K562 (cell line): Measurements from ENCODE around the gene DMWD. TPM values are rescaled to one million over a fixed set of nuclear protein-coding genes. Genes with fewer than 3 reads are reported as not detected.

Source experiments
- CTBP1 ChIP-seq: fragments of 450-650 bp; IDR thresholded peaks from 2 replicates; pipeline ENCODE4 v1.6.1; 2016; ENCODE audit warnings: borderline replicate concordance
- DACH1 ChIP-seq: fragments of 450-650 bp; IDR thresholded peaks from 2 replicates; pipeline ENCODE4 v1.6.1; 2018; ENCODE audit not compliant: partially characterized antibody
- FOXK2 ChIP-seq, 2 experiments: fragments of 450-650 bp; IDR thresholded peaks in 1 of 2; conservative IDR thresholded peaks in 1 of 2; 2 replicates each; pipeline ENCODE4 v1.6.1; 2016; ENCODE audit warnings: low read depth in 2 of 2, mild to moderate bottlenecking in 1 of 2
- GABPB1 ChIP-seq: sonication (generic); formaldehyde crosslinking; IDR thresholded peaks from 2 replicates; pipeline ENCODE4 v1.8.0; 2022; ENCODE audit warnings: mild to moderate bottlenecking, missing genetic modification reagents
- HDAC2 ChIP-seq: fragments of 450-650 bp; IDR thresholded peaks from 2 replicates; pipeline ENCODE4 v1.6.1; 2016; ENCODE audit warnings: mild to moderate bottlenecking
- NR1H2 ChIP-seq: sonication (generic); formaldehyde crosslinking; IDR thresholded peaks from 2 replicates; pipeline ENCODE4 v1.4.0; 2020; ENCODE audit warnings: mild to moderate bottlenecking, missing genetic modification reagents
- NR2C2 ChIP-seq, 2 experiments: fragments of 200-800 bp in 1 of 2; sonication (Bioruptor generic) in 1 of 2; sonication (generic) in 1 of 2; formaldehyde crosslinking in 1 of 2; IDR thresholded peaks; 2 replicates each; pipeline versions ENCODE4 v1.6.1 to v1.8.0; 2016 to 2022; ENCODE audit warnings: mild to moderate bottlenecking in 1 of 2, missing compliant biosample characterization in 1 of 2, missing genetic modification characterization in 1 of 2, missing genetic modification reagents in 1 of 2
- PRMT5 ChIP-seq: sonication (generic); formaldehyde crosslinking; IDR thresholded peaks from 2 replicates; pipeline ENCODE4 v1.5.0; 2020; ENCODE audit warnings: missing genetic modification reagents
- RHOXF2B ChIP-seq: fragments of 250-450 bp; sonication (Bioruptor Pico); conservative IDR thresholded peaks from 2 replicates; pipeline ENCODE4 v1.5.1; 2021
- SRF ChIP-seq, 2 experiments: fragments of 250-450, 450-650 bp in 1 of 2; sonication (Bioruptor Pico) in 1 of 2; sonication (generic) in 1 of 2; formaldehyde crosslinking; IDR thresholded peaks; 2 replicates each; pipeline versions ENCODE4 v1.5.0 to v1.5.1; 2020 to 2022; ENCODE audit warnings: mild to moderate bottlenecking in 1 of 2, missing genetic modification reagents in 1 of 2
- U2AF1 ChIP-seq: fragments of 200-400 bp; formaldehyde crosslinking; optimal IDR thresholded peaks from 2 replicates; pipeline ENCODE3; 2017; ENCODE audit warnings: mild to moderate bottlenecking, low read depth, low read length, moderate library complexity
- ZFX ChIP-seq: sonication (generic); formaldehyde crosslinking; IDR thresholded peaks from 2 replicates; pipeline ENCODE4 v1.8.0; 2022; ENCODE audit warnings: mild to moderate bottlenecking, missing genetic modification reagents, moderate library complexity
- ZNF263 ChIP-seq: sonication (generic); formaldehyde crosslinking; IDR thresholded peaks from 2 replicates; pipeline ENCODE4 v1.8.0; 2022; ENCODE audit warnings: mild to moderate bottlenecking, missing genetic modification reagents, borderline replicate concordance
- ZNF668 ChIP-seq: fragments of 250-450 bp; sonication (Bioruptor Pico); IDR thresholded peaks from 2 replicates; pipeline ENCODE4 v1.8.0; 2022; ENCODE audit warnings: mild to moderate bottlenecking, inconsistent platforms
- polyA plus RNA-seq, 8 experiments: library from polyadenylated mRNA; depleted of rRNA in 4 of 8; stranded (reverse) in 5 of 8; unstranded in 3 of 8; fragments of >200 nt; fragmentation: Nextera tagmentation in 2 of 8; fragmentation: Illumina TruSeq in 1 of 8; extraction: Ambion mirVana in 2 of 8; extraction: Trizol in 1 of 8; gene quantifications; 2 replicates each; pipeline versions ENCODE4 v1.2.1 to v1.2.3, GENCODE V29; 2011 to 2014; ENCODE audit warnings: inconsistent platforms in 1 of 8, missing spikeins in 1 of 8
- total RNA-seq, 7 experiments: library from RNA; depleted of rRNA in 6 of 7; stranded (reverse); fragments of >200 nt in 6 of 7; fragmentation: Illumina TruSeq in 2 of 7; extraction: Trizol in 2 of 7; gene quantifications; 2 replicates each; pipeline versions ENCODE4 v1.2.1 to v1.2.3, GENCODE V29; 2011 to 2021; ENCODE audit warnings: low replicate concordance in 1 of 7
- TF ChIP-seq, protein P1 (sequence below): sonication (generic); formaldehyde crosslinking; IDR thresholded peaks from 2 replicates; pipeline ENCODE4 v1.8.0; 2022; ENCODE audit warnings: missing genetic modification reagents, mild to moderate bottlenecking, moderate library complexity, borderline replicate concordance
- TF ChIP-seq, protein P2 (sequence below): IDR thresholded peaks from 3 replicates; pipeline ENCODE4 v1.6.1; 2011; ENCODE audit warnings: borderline replicate concordance, mild to moderate bottlenecking, moderate library complexity; ENCODE audit not compliant: insufficient read length; ENCODE audit errors: extremely low read depth
- TF ChIP-seq, protein P3 (sequence below): fragments of 250-450 bp; sonication (Bioruptor Pico); IDR thresholded peaks from 2 replicates; pipeline ENCODE4 v1.4.0; 2020; ENCODE audit warnings: mild to moderate bottlenecking, moderate library complexity
- TF ChIP-seq, protein P4 (sequence below): fragments of 450-650 bp; IDR thresholded peaks from 2 replicates; pipeline ENCODE4 v1.6.1; 2016

Gene DMWD
- total and polyA plus RNA-seq, 9 of the 15 experiments (the other 6 are each of a cell fraction or from before 2014, with no cell fraction given) = 4.7 to 54.6 (median 19.0) TPM

DNA sequence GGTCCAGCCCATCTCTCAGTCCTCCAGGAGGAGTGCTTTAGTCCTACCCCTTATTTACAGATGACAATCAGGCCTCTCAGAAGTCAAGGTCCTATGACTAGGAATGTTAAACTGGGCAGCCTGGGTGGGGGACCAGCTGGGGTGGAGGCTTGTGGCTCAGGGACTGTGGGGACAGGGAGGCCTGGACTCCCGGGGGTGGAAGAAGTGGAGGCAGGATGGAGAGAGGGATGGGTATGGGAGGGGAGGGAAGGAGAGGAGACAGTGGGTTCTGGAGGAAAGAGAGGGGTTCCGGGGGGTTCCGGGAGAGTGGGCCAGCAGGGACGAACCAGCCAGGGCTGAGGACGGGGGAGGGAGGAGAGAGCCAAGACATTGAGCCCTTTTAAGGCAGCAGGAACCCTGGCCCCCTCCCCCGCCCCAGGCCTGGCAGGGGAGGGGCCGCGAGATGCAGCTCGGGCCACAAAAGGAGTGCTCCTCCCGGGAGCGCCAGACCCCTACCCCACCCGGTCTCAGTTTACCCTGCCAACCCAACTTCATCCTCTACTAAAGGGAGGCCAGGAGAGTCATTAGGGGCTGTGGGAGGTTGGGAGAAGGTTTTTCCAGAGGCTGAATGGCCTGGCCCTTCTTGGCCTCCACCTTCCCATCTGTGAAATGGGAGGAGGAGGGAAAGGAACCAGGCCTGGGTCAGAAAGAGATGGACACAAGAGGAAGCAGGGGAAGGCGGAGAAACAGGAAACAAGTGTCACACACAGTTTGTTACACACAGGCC, 12.0 kb downstream of the DMWD start (continued):
- TF ChIP-seq SRF (CRISPR knock-in tag; IDR thresholded peaks at IDR 0.05) (0 out of 4 replicates have a peak, but pooled peaks of 1 of the 2 experiments have one; percentile 40), PRMT5 (CRISPR knock-in tag) (no peak), U2AF1 (no peak), ZFX (CRISPR knock-in tag) (no peak), FOXK2 (conservative IDR thresholded peaks at IDR 0.05 in 1 of 2, IDR thresholded peaks at IDR 0.05 in 1 of 2; ENCODE audit: low read depth in 2 of 2) (peak; percentile 84 to 85), ZNF668 (no peak), GABPB1 (0 out of 2 replicates have a peak, but pooled peaks have one; percentile 9), RHOXF2B (no peak), HDAC2 (peak; percentile 63; the same call in 1 of the 2 replicates), CTBP1 (0 out of 2 replicates have a peak, but pooled peaks have one; percentile 20), DACH1 (peak; percentile 6), NR2C2 (CRISPR knock-in tag; IDR thresholded peaks at IDR 0.05) (no peak), NR2C2 (tag; IDR thresholded peaks at IDR 0.05) (no peak), NR1H2 (no peak), ZNF263 (CRISPR knock-in tag) (peak; percentile 85)
- TF ChIP-seq, protein P1, sequence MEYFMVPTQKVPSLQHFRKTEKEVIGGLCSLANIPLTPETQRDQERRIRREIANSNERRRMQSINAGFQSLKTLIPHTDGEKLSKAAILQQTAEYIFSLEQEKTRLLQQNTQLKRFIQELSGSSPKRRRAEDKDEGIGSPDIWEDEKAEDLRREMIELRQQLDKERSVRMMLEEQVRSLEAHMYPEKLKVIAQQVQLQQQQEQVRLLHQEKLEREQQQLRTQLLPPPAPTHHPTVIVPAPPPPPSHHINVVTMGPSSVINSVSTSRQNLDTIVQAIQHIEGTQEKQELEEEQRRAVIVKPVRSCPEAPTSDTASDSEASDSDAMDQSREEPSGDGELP (CRISPR knock-in tag) = peak; percentile 50; the same call in 1 of the 2 replicates
- TF ChIP-seq, protein P2, sequence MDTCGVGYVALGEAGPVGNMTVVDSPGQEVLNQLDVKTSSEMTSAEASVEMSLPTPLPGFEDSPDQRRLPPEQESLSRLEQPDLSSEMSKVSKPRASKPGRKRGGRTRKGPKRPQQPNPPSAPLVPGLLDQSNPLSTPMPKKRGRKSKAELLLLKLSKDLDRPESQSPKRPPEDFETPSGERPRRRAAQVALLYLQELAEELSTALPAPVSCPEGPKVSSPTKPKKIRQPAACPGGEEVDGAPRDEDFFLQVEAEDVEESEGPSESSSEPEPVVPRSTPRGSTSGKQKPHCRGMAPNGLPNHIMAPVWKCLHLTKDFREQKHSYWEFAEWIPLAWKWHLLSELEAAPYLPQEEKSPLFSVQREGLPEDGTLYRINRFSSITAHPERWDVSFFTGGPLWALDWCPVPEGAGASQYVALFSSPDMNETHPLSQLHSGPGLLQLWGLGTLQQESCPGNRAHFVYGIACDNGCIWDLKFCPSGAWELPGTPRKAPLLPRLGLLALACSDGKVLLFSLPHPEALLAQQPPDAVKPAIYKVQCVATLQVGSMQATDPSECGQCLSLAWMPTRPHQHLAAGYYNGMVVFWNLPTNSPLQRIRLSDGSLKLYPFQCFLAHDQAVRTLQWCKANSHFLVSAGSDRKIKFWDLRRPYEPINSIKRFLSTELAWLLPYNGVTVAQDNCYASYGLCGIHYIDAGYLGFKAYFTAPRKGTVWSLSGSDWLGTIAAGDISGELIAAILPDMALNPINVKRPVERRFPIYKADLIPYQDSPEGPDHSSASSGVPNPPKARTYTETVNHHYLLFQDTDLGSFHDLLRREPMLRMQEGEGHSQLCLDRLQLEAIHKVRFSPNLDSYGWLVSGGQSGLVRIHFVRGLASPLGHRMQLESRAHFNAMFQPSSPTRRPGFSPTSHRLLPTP = no peak
- TF ChIP-seq, protein P3, sequence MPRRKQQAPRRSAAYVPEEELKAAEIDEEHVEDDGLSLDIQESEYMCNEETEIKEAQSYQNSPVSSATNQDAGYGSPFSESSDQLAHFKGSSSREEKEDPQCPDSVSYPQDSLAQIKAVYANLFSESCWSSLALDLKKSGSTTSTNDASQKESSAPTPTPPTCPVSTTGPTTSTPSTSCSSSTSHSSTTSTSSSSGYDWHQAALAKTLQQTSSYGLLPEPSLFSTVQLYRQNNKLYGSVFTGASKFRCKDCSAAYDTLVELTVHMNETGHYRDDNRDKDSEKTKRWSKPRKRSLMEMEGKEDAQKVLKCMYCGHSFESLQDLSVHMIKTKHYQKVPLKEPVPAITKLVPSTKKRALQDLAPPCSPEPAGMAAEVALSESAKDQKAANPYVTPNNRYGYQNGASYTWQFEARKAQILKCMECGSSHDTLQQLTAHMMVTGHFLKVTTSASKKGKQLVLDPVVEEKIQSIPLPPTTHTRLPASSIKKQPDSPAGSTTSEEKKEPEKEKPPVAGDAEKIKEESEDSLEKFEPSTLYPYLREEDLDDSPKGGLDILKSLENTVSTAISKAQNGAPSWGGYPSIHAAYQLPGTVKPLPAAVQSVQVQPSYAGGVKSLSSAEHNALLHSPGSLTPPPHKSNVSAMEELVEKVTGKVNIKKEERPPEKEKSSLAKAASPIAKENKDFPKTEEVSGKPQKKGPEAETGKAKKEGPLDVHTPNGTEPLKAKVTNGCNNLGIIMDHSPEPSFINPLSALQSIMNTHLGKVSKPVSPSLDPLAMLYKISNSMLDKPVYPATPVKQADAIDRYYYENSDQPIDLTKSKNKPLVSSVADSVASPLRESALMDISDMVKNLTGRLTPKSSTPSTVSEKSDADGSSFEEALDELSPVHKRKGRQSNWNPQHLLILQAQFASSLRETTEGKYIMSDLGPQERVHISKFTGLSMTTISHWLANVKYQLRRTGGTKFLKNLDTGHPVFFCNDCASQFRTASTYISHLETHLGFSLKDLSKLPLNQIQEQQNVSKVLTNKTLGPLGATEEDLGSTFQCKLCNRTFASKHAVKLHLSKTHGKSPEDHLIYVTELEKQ = no peak
- TF ChIP-seq, protein P4, sequence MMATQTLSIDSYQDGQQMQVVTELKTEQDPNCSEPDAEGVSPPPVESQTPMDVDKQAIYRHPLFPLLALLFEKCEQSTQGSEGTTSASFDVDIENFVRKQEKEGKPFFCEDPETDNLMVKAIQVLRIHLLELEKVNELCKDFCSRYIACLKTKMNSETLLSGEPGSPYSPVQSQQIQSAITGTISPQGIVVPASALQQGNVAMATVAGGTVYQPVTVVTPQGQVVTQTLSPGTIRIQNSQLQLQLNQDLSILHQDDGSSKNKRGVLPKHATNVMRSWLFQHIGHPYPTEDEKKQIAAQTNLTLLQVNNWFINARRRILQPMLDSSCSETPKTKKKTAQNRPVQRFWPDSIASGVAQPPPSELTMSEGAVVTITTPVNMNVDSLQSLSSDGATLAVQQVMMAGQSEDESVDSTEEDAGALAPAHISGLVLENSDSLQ = peak; percentile 4; the same call in 1 of the 2 replicates
